Eye (tissue), 1 donor: ENCODE results near the gene ZBTB7C.

ENCODE experiments used
- DNase-seq: peaks from one replicate; pipeline ENCODE4 v3.0.0-alpha.2; 2015

Gene ZBTB7C

GRCh38 chr18:48106976-48107781 lies 302.0 kb downstream of the ZBTB7C start:
- peak; percentile 22 for DNase-seq

DNA sequence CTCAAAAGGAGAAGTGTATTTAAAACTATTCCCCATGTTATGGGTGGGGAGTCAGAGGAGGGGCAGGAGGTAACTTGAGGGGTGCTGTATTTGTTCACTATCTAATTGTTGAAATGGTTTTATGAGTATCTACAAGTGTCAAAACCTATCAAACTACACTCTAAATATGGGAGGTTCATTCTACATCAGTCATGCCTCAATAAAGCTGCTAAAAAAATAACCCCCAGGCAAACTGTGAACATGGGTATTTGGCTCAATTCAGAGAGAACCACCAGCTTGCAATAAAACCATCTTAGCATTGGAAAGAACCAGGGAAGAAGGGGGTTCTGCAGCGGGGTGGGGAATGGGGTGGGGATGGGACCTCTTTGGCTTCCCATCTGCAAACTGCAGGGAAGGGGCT lies 302.7 kb downstream of the ZBTB7C start:
- peak; percentile 36 for DNase-seq

DNA sequence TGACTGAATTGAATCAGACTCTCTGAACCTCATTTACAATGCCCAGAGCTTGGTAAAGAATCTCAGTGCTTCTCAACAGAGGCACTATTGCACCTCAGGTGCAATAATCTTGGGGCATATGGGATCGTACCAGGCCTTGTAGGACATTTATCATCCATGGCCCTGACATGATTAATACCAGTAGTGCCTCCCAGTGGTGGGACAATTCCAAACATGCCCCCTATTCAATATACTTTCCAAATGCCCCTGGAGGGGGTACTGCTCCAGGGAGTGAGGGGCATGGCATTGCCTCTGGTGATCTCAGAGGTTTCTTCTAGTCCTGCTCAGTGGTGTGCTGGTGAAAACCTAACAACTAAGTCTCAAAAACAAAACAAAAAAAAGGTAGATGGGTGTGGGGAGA lies 303.9 kb downstream of the ZBTB7C start:
- DNase-seq: no peak

DNA sequence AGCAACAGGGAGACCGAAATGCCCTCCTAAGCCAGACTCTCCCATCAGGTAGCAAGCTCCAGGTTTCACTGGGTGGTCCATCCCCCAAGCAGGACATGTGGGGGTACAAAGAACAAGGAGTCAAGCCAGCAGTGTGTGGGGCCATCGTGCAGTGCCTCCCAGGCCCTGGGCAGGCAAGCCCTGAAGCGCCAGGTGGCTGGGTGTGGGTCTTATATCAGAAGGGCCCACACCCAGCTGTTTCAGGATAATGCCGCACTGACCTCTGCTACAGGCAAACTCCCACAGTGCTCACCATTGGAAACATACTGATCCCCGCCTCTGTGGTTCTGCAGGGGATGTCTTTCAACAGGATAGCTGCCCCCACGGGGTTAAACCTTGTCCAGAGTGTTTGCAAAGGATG lies 304.5 kb downstream of the ZBTB7C start:
- no peak for DNase-seq

DNA sequence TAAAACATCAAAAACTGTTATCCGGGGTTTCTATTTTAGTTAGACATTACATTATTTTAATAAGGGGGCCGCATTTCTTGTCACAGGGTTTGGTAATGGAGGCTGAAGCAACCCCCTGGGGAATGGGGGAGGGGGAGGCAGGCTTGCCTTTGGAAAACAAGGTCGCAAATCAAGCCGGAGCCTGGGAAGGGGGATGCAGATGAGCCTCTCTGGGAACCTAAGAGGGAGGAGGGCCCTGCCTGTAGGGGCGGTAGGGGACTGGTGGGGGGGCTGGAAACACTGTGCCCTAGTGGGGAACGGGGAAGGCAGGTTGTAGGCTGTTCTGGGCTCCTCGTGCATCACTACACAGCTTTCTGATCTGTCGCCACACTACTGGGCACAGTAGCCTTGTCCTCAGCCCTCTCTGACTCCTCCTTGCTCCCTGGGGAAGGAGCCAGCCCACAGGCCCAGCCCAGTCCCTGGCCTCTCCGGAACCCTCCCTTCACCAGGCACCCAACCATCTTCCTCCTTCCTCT lies 308.5 kb downstream of the ZBTB7C start:
- DNase-seq: peak; percentile 82

DNA sequence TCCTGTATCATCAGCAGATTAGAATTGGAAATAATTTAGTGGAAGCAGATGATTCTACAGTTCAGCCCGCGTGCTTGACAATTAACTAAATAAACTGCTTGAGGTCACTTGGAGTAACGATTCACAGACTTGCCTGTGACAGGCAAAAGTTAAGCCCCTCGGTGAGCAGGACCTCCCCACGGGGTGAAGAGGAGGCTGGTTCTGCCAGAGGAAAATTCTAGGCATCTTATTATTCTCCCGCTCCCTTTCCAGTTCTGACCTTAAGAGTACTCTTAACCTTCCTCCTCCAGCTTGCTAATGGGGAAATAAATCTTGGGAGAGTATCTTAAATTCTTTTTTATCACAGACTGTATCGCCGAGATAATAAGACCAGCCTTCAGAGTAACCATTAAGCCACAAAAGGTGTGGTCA lies 309.0 kb downstream of the ZBTB7C start:
- DNase-seq: peak; percentile 38

DNA sequence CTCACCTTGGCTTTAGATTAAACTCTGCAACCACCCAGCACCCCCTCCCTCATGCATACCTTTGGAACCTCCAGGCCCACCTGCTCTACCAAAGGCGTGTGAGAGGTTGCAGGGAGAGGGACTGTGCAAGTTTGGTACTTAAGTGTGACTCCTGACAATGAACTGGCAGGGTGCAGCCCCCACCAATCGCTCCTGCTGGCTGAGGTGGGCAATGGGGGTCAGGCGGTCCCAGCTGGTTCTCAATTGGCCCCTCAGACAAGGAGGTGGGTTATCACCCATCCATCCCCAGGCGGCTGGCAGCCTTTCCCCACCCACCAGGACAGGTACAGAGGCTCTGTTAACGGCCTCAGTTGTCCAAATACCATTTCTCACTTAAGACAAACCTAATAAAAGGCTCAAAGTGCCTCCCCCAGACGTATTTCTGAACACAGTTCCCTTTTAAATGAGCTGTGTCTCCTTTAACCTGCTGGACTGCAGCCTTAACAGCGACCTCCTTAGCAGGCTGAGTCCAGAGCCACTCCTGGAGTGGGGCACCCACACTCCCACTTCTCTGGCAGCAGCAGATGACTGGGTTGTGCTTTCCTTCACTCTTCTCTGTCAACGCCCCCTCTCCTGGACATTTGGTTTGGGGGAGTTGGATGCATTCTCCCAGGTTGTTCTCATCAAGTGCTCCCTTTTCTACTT lies 309.6 kb downstream of the ZBTB7C start:
- DNase-seq: no peak

- no peak for DNase-seq
Observed at GRCh38 chr18:48098538-48098937, 310.6 kb downstream of the ZBTB7C start.

- DNase-seq: no peak
Observed at GRCh38 chr18:48098007-48098406, 311.2 kb downstream of the ZBTB7C start.

GRCh38 chr18:48095726-48096125 lies 313.5 kb downstream of the ZBTB7C start:
- peak; percentile 56 for DNase-seq

- DNase-seq: no peak
Observed at GRCh38 chr18:48093104-48093503, 316.1 kb downstream of the ZBTB7C start.

DNA sequence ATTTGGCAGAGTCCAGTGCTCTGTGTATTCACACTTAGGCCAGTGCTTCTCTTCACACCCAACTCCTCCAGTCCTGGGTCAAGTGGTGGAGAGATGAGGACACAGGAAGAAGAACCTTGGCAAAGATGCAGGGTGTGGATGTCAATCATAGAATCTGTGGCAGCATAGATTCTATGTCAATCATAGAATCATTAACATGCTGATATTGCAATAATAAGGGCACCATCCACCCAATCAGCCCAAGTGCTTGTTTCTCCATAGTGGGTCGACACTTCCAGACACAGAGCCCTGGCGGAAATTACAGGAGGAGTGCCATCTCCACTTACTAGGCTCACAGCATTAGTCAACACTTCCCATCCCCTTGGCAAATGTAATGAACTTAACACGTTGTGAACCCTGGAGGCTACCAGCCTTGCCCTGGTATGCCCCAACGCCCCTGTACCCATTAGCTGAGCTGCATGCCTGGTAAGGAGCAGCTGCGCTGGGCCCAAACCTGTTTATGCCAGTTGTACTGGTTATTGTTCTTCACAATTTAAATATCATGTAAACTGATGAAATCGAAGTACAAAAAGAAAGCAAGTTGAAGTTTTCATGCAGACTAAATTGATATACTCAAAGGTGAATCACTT lies 317.2 kb downstream of the ZBTB7C start:
- DNase-seq: no peak

DNA sequence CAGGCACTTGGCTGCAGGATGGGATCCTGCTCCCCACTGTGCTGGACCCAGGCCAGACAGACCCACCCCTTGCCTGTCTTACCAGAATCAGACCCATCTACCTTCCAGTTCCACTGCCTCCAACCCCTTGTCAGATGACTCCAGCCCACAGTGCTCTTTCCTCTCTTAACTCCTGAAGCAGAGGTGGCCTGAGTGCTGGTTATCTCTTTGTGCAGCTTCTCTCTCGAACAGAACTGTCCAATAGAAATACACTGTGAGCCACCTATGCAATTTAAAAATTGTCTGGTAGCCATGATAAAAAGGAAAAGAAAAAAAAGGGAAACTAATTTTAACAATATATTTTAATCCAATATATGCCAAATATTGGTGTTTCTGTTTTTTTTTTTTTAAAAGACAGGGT lies 318.5 kb downstream of the ZBTB7C start:
- no peak for DNase-seq

DNA sequence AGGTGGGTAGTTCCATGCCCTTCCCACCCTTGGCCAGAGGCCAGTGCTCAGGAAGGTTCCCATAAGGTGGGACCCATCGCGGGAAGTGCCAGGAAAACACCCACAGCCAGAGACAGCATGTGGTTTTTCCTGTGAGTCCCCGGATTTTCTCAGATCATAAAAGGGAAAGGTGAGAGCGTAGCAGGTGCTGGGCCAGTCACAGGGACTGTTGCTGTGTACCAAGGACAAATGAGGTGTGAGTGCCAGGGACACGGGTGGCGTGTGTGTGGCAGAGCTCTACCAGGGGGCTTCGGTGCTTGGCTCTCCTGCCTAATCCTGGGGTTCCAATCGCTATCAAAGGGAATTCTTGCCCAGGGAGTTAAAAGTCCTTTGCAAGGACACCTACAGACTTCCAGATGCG lies 319.2 kb downstream of the ZBTB7C start:
- DNase-seq: no peak

DNA sequence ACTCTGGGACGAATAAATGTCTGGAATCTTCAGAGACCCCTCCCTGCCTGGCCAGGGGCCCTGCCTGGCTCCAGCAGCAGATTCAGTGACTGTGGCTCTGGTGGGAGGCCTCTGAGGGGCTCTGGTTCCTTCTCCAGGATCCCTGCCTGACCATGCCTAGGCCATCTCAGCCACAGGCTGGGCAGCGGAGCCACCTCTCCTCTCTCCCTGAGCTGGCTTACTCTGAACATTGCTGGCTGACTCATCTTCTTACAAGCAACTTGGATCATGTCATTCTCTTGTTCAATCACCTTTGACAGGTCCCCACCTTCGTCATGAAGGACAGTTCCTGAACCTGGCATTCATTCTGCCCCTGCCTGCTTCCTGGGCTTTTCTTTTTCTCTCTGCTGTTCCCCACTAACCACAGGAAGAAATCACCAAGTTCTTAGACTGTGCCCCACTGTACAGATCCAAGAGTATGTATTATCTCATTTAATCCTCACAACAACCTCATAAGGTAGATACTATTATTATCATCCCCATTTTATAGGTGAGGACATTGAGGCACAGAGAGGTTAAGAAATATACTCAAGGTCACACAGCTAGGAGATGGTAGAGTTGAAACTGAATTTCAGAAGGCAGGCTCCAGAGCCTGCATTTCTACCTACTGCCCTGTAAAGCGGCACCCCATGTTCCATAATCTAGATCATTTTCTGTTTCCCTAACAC lies 323.2 kb downstream of the ZBTB7C start:
- no peak for DNase-seq

DNA sequence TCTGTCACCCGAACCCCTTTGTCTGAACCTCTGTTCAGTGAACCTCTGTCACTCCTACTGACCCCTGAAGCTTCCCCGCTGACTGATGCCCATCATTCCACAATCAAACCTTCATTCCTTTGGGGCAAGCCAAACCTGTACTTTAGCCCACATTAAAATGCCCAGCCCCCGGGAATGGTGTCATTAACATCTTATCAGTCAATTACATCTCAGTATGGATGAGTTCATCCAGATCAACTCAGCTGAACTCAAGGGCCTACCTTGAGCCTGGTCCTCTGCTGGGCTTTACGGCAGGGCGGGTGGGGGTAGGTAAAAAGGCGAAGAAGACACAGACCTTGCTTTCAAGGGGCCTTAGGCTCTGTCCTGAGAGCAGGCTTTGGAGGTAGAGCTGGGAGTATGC lies 324.3 kb downstream of the ZBTB7C start:
- no peak for DNase-seq

DNA sequence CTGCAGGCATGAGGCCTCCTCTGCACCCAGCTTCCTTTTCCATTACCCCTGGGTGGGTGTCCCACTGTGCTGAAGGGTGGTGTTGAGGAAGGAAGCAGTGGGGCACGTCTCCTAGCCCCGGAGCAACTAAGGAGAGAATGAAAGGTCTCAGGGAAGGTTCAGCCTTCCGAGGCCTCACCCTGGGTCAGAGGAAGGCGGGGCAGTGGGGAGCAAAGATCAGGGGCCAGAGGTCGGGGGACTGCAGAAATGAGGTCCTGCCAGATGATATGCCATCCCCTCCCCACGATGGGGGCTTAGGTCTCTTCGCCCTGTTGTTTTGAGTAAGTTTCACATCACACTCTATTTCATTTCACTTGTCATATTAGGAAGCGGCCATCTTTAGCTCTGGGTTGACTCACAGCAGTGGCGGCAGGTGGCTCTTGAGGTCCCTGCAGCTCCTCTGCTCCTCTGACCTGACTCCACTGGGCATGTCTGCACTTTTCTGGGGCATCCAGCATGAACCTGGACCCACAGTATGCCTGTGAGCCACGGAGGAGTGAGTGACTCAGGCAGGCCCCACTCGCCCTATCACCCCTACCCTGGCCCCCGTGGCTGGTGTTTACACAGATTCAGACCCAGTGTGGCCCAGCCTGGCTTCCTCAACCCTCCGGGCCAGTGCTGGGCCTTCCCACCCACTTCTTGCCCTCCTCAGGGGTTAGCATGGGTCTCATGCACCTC lies 325.0 kb downstream of the ZBTB7C start:
- no peak for DNase-seq

GRCh38 chr18:48080546-48080945 lies 328.6 kb downstream of the ZBTB7C start:
- no peak for DNase-seq

DNA sequence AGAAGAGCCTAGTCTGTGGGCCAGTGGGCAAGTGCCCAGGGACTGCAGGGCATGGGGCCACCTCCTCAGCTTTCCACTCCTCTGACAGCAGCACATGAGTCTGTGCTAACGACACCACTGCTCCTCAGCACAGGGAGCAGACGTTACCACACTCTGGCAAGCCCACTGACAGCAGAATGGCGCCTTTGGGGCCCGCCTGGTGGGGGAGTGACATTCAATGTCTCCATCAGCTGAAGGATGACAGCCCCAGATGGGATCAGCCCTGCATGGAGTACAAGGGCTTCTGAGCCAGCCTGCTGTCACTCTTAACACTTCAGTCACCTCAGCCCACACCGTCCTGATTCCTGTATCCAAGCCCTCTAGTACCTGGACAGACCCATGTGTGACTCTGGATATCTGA lies 329.3 kb downstream of the ZBTB7C start:
- DNase-seq: peak; percentile 61

GRCh38 chr18:48078448-48078847 lies 330.7 kb downstream of the ZBTB7C start:
- DNase-seq: no peak

DNA sequence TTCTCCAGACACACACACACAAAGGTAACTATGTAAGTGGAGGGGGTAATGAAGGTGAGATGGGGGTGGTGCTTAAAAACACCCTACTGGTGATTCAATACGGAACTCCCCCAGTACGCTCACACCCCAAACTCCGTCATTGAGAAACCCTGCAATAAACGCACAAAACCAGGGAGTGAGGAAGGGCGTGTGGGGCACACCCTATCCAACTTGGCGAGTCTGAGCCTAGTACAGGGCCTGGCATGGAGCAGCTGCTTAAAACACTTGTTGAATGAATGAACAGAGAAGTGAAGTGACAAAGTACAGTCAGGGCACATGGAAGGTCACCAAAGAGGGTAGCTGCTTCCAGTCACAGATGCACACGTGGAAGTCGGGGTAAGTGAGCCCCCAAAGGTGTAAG lies 331.9 kb downstream of the ZBTB7C start:
- DNase-seq: no peak

- DNase-seq: no peak
Observed at GRCh38 chr18:48076461-48076860, 332.7 kb downstream of the ZBTB7C start.

- DNase-seq: no peak
Observed at GRCh38 chr18:48075707-48076093, 333.5 kb downstream of the ZBTB7C start.
